Esophagus muscularis mucosa (tissue), 3 donors: ENCODE measurements around the gene SDHB.

Experiments
- CTCF ChIP-seq, 3 experiments: fragments of 200-600 bp in 2 of 3; fragments of 450-650 bp in 1 of 3; sonication (generic) in 2 of 3; IDR thresholded peaks; one replicate each; pipeline ENCODE4 v1.5.1; 2017 to 2019; ENCODE audit warnings: antibody characterized with exemption in 3 of 3, mild to moderate bottlenecking in 2 of 3, moderate library complexity in 1 of 3
- POLR2A ChIP-seq: fragments of 450-650 bp; IDR thresholded peaks from one replicate; pipeline ENCODE4 v1.6.1; 2017; ENCODE audit warnings: antibody characterized with exemption, moderate library complexity, mild to moderate bottlenecking, low read depth

- TF ChIP-seq CTCF (IDR thresholded peaks at IDR 0.05), result no peak
- no peak for TF ChIP-seq POLR2A
Observed at GRCh38 chr1:17047924-17048323, 5.9 kb downstream of the SDHB start.
